Measurements from ENCODE around the gene EPN3.

The EPN3 gene

GRCh38 chr17:50523208-50523607 lies 9.3 kb upstream of the EPN3 start:
- Histone ChIP-seq H2AFZ (ENCODE audit: low read depth, low read length, severe bottlenecking) (no peak overlapping the region), H3K9me3 (ENCODE audit: insufficient read depth, low read length) (no peaks in the 10 kb centered on the region), H3K4me2 (ENCODE audit: low read depth, low read length, poor library complexity, severe bottlenecking) (no peak overlapping the region), H3K27me3 (ENCODE audit: low read length) (no peaks in the 10 kb centered on the region), H4K20me1 (ENCODE audit: low read depth, low read length) (no peaks in the 10 kb centered on the region), H3K36me3 (ENCODE audit: low read length) (no peaks in the 10 kb centered on the region), H3F3A (ENCODE audit: insufficient read depth) (no peaks in the 10 kb centered on the region), H3K9me2 (replicated peaks; ENCODE audit: insufficient read depth, low read length) (no peaks in the 10 kb centered on the region), H3K4me3 (ENCODE audit: insufficient read depth, low read length, poor library complexity, severe bottlenecking) (no peak overlapping the region), H3K79me2 (ENCODE audit: insufficient read depth, low read length) (no peaks in the 10 kb centered on the region), H3K27ac (ENCODE audit: low read depth, low read length) (no peak overlapping the region), H3K9ac (ENCODE audit: low read length) (no peak overlapping the region)
- TF ChIP-seq EZH2phosphoT487 (conservative IDR thresholded peaks at IDR 0.05; ENCODE audit: low read length): no peak
- TF ChIP-seq, protein P1, sequence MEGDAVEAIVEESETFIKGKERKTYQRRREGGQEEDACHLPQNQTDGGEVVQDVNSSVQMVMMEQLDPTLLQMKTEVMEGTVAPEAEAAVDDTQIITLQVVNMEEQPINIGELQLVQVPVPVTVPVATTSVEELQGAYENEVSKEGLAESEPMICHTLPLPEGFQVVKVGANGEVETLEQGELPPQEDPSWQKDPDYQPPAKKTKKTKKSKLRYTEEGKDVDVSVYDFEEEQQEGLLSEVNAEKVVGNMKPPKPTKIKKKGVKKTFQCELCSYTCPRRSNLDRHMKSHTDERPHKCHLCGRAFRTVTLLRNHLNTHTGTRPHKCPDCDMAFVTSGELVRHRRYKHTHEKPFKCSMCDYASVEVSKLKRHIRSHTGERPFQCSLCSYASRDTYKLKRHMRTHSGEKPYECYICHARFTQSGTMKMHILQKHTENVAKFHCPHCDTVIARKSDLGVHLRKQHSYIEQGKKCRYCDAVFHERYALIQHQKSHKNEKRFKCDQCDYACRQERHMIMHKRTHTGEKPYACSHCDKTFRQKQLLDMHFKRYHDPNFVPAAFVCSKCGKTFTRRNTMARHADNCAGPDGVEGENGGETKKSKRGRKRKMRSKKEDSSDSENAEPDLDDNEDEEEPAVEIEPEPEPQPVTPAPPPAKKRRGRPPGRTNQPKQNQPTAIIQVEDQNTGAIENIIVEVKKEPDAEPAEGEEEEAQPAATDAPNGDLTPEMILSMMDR (IDR thresholded peaks at IDR 0.05; ENCODE audit: insufficient read depth, low read length, poor library complexity, severe bottlenecking): no peak

DNA sequence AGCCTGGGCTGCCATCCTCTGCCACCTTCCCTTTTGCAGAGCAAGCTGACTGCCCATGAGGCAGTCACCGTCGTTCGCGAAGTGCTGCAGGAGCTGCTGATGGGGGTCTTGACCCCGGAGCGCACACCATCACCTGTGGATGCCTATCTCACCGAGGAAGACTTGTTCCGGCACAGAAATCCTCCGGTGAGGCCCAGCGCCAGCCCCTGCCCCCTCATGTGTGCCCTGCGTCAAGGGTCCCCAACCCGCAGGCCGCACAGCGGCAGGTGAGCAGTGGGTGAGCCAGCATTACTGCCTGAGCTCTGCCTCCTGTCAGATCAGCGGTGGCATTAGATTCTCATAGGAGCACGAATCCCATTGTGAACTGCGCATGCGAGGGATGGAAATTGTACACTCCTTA lies 7.7 kb upstream of the EPN3 start:
- Histone ChIP-seq H3K79me2 (ENCODE audit: insufficient read depth, low read length) (no peaks in the 10 kb centered on the region), H3F3A (ENCODE audit: insufficient read depth) (no peaks in the 10 kb centered on the region), H3K27me3 (ENCODE audit: low read length) (no peaks in the 10 kb centered on the region), H3K4me2 (ENCODE audit: low read depth, low read length, poor library complexity, severe bottlenecking) (no peak overlapping the region), H2AFZ (ENCODE audit: low read depth, low read length, severe bottlenecking) (no peak overlapping the region), H3K9ac (ENCODE audit: low read length) (no peak overlapping the region), H3K9me3 (ENCODE audit: insufficient read depth, low read length) (no peaks in the 10 kb centered on the region), H3K4me3 (ENCODE audit: insufficient read depth, low read length, poor library complexity, severe bottlenecking) (no peak overlapping the region), H4K20me1 (ENCODE audit: low read depth, low read length) (no peaks in the 10 kb centered on the region), H3K36me3 (ENCODE audit: low read length) (no peaks in the 10 kb centered on the region), H3K27ac (ENCODE audit: low read depth, low read length) (no peak overlapping the region), H3K9me2 (replicated peaks; ENCODE audit: insufficient read depth, low read length) (no peaks in the 10 kb centered on the region)
- TF ChIP-seq, protein P1 (IDR thresholded peaks at IDR 0.05; ENCODE audit: insufficient read depth, low read length, poor library complexity, severe bottlenecking): no peak
- TF ChIP-seq EZH2phosphoT487 (conservative IDR thresholded peaks at IDR 0.05; ENCODE audit: low read length): no peak

DNA sequence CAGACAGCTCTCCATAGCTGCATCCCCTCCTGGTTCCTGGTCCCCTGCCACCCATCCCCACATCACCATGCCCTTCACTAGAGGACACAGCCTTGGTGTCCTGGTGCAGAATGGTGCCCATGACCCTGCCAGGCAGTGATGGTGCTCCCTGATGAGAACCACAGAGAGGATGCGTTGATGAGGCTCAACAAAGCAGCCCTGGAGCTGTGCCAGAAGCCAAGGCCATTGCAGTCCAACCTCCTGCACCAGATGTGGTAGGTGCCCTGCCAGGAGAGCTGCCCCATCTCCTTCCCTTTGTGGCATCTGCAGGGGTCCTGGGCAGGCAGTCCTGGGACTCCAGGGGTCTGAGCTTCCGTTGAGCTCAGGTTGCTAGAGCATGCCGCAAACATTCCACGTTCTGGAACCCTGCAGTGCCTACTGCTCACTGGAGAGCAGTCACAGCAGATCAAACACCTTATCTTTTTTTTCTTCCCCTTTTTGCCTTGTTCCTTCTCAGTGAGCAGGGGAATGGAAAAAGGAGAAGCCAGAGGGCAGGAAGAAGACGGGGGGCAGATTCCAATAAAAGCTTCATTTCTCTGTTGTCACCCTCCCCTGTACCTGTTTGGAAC lies 5.3 kb upstream of the EPN3 start:
- H3K4me3 ChIP-seq (ENCODE audit: insufficient read depth, low read length, poor library complexity, severe bottlenecking): no peak overlapping the region
- TF ChIP-seq EZH2phosphoT487 (conservative IDR thresholded peaks at IDR 0.05; ENCODE audit: low read length): no peak
- TF ChIP-seq, protein P1 (IDR thresholded peaks at IDR 0.05; ENCODE audit: insufficient read depth, low read length, poor library complexity, severe bottlenecking): no peak
- no peaks in the 10 kb centered on the region for H3F3A ChIP-seq (ENCODE audit: insufficient read depth)

More for the DNA sequence above, 5.3 kb upstream of the EPN3 start:
- H2AFZ ChIP-seq (ENCODE audit: low read depth, low read length, severe bottlenecking): no peak overlapping the region
- no peaks in the 10 kb centered on the region for H3K36me3 ChIP-seq (ENCODE audit: low read length)
- no peak overlapping the region for H3K4me2 ChIP-seq (ENCODE audit: low read depth, low read length, poor library complexity, severe bottlenecking)
- H3K9me2 ChIP-seq (replicated peaks; ENCODE audit: insufficient read depth, low read length): no peaks in the 10 kb centered on the region
- no peaks in the 10 kb centered on the region for H3K79me2 ChIP-seq (ENCODE audit: insufficient read depth, low read length)
- no peak overlapping the region for H3K27ac ChIP-seq (ENCODE audit: low read depth, low read length)
- H3K9ac ChIP-seq (ENCODE audit: low read length): no peak overlapping the region
- H3K9me3 ChIP-seq (ENCODE audit: insufficient read depth, low read length): no peaks in the 10 kb centered on the region
- H4K20me1 ChIP-seq (ENCODE audit: low read depth, low read length): no peaks in the 10 kb centered on the region
- no peaks in the 10 kb centered on the region for H3K27me3 ChIP-seq (ENCODE audit: low read length)
